HG03135 (cell line): Measurements from ENCODE around the gene KIFC1.

Source experiments
- ATAC-seq: cut with Tn5 transposase; IDR thresholded peaks from one replicate; pipeline ENCODE4 v1.9.1; 2021; ENCODE audit warnings: mild to moderate bottlenecking, moderate library complexity; ENCODE audit not compliant: unreplicated experiment

Gene KIFC1

DNA sequence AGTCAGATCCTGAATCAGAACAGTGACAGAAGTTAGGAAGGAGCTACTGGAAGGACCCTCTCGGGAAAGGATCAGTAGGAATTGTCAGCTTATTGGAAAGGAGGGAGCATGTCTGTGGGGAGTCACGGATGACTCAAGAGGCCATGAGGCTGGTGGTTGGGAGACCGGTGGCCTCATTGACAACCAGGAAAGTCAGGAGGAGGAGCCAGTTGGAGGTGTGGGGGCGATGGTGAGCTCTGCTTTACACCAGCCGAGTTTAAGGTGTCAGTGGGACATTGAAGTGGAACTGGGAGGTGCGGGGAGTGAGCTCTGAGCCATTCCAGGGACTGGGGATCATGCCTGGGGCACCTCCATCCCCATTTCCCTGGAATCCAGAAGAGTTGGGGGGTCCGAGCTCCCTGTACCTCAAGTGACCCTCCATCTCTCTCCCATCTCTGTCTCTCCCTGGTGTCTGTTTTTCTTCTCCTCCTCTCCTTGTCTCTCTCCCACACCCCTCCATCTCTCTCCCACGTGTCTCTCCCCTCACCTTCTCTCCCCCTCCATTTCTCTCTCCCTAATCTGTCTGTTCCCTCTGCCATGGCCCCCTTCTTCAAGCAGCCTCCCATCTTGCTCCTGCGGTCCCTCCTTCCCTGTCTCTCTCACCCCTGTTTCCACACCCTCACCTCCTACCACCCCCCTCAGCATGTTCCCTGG lies 48.5 kb downstream of the KIFC1 start:
- no peak for ATAC-seq

DNA sequence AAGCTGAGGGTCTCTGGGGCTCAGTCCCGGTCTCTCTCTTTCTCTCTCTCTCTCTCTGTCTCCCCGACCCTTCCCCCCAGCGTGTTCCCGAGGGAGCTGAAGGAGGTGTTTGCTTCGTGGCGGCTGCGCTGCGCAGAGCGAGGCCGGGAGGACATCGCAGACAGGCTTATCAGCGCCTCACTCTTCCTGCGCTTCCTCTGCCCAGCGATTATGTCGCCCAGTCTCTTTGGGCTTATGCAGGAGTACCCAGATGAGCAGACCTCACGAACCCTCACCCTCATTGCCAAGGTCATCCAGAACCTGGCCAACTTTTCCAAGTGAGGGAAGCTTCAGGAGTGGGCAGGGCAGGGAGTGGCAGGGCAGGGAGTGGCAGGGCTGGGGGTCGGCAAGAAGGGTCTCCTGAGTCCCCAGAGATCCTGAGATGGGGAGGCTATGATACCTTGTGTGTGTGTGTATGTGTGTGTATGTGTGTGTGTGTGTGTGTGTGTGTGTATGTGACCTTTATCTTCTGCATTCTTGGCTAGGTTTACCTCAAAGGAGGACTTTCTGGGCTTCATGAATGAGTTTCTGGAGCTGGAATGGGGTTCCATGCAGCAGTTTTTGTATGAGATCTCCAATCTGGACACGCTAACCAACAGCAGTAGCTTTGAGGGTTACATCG lies 49.2 kb downstream of the KIFC1 start:
- no peak for ATAC-seq

DNA sequence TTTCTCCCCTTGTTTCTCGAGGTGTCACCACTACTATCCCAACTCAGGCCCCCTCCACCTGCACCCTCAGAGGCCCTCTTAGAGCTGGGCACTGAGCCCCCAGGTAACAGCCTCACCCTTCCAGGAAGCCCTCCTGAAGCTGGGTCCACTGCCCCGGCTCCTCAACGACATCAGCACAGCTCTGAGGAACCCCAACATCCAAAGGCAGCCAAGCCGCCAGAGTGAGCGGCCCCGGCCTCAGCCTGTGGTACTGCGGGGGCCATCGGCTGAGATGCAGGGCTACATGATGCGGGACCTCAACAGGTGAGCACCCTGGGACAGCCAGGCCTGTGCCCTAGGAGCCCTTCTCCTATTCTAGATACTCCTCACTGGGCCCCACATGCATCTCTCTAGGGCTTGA lies 49.8 kb downstream of the KIFC1 start:
- ATAC-seq = no peak

GRCh38 chr6:33442283-33442682 lies 50.7 kb downstream of the KIFC1 start:
- no peak for ATAC-seq

DNA sequence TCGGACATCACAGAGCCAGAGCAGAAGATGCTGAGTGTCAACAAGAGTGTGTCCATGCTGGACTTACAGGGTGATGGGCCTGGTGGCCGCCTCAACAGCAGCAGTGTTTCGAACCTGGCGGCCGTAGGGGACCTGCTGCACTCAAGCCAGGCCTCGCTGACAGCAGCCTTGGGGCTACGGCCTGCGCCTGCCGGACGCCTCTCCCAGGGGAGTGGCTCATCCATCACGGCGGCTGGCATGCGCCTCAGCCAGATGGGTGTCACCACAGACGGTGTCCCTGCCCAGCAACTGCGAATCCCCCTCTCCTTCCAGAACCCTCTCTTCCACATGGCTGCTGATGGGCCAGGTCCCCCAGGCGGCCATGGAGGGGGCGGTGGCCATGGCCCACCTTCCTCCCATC lies 51.4 kb downstream of the KIFC1 start:
- ATAC-seq = no peak

- ATAC-seq = no peak
These were observed 52.2 kb downstream of the KIFC1 start for GRCh38 chr6:33443619-33444504.

DNA sequence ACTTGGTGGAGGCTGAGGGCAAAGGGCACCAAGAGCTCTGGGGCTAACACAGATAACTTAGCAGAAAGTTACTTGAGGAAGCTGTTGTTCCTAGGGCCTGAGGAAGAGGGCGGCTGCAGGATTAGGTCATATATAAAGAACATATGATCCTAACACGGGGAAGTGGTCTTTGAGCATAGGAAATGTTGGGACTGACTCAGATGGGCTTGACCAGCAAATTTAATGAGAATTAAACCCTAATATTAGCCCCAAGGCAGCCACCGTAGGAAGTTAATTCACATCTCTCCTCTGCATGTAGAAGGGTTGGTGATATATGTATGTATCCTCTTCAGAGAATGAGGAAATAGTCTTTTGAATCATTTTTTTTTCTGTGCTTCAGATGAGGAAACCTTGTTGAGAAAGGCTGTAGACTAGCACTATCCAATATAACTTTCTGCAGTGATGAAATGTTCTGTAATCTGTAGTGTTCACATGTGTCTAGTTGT lies 53.5 kb downstream of the KIFC1 start:
- no peak for ATAC-seq

GRCh38 chr6:33446356-33446755 lies 54.7 kb downstream of the KIFC1 start:
- ATAC-seq = no peak

GRCh38 chr6:33450434-33450833 lies 58.8 kb downstream of the KIFC1 start:
- no peak for ATAC-seq

DNA sequence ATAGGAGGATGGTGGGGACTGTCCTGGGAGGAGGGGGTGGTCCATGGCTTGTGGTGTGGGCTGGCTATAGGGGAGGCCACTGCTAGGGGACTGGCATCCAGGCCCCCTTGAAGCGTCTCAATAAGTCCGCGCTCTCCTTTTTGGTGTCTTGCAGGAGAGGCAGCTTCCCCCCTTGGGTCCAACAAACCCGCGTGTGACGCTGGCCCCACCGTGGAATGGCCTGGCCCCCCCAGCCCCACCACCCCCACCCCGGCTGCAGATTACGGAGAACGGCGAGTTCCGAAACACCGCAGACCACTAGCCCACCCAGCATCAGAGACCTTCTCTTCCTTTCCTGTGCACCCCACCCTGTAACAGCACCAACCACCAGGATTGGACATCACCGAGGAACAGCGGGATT lies 60.0 kb downstream of the KIFC1 start:
- no peak for ATAC-seq

DNA sequence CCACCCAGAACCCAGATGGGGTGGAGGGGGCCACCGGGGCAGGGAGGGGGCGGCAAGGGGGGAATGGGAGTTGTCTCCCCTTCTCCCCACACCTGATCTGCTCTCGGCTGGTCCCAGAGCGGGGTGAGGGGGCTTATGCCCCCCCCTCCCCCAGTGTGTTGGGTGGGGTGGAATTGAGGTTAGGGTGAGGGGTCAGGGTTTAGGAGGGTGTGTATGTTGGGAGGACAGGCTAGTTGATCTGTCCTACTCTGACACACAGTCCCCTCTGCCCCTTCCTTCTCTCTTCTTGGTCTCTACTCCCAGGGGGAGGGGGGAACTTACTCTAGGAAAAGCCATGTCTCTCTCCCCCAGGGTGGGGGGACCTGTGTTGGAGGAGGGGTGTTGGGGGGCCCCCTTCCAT lies 60.9 kb downstream of the KIFC1 start:
- ATAC-seq = no peak

- no peak for ATAC-seq
These were observed 61.9 kb downstream of the KIFC1 start for GRCh38 chr6:33453393-33454008.

- peak; percentile 97 for ATAC-seq
These were observed 62.7 kb downstream of the KIFC1 start, which contains the start of gene ZBTB9 for GRCh38 chr6:33454009-33454946. Gene ZBTB9 (plus strand): TSS chr6:33454576. CDS start chr6:33455101, 525 bp downstream.

- no peak for ATAC-seq
These were observed 63.4 kb downstream of the KIFC1 start for GRCh38 chr6:33455051-33455450.

DNA sequence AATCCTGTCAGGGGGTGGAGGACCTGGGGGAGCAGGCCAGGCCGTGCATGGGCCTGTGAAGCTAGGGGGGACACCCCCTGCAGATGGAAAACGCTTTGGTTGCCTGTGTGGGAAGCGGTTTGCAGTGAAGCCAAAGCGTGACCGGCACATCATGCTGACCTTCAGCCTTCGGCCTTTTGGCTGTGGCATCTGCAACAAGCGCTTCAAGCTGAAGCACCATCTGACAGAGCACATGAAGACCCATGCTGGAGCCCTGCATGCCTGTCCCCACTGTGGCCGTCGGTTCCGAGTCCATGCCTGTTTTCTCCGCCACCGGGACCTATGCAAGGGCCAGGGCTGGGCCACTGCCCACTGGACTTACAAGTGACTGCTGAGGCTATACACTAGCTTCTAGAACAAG lies 64.5 kb downstream of the KIFC1 start:
- ATAC-seq = no peak

GRCh38 chr6:33458676-33459075 lies 67.1 kb downstream of the KIFC1 start:
- ATAC-seq = no peak

DNA sequence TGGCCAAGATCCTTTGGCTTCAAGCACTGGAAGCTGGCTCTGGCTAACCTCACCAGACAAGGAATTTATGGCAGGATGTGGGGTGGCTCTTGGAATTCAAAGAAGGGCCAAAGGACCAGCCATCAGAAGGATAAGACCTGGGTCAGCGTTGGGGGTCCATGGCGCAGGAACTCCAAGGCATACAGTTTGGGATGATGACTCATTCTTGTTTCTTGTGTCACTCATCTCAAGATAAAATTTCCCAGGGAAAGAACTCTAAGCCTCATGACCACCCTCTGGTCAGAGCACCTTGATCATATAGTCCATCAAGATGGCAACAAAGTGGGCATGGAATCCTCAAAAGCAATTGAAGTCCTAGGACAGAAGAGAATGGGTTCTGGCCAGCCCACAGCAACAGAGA lies 67.6 kb downstream of the KIFC1 start:
- ATAC-seq = no peak
